Activated CD4-positive, alpha-beta T cell treated with anti-CD3 and anti-CD28 coated beads for 1 hour (primary cell): ENCODE measurements around the gene MYMK.

Experiments
- DNase-seq: peaks from one replicate; pipeline ENCODE4 v3.0.0-alpha.2; 2020

The MYMK gene

GRCh38 chr9:133557581-133557980 is 32.8 kb upstream of the MYMK start:
- no peak for DNase-seq

DNA sequence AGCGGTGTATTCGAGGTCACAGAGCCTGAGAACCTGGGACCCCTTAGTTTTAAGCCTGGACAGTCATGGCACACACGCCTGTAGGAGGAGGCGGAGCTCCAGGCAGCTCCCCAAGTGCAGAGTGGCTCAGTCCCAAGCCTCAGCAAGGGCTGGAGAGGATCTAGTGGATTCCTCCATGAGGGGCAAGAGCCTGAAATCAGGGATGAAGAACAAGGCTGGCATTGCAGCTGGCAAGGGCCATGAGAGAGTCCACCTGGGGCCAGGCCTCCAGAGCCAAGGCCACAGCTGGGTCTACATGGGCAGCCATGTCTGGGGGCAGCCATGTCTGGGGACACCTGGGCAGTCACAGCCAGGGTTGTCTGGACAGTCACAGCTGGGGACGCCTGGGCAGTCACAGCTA is 31.6 kb upstream of the MYMK start:
- no peak for DNase-seq

GRCh38 chr9:133554729-133555128 is 30.0 kb upstream of the MYMK start:
- no peak for DNase-seq

- no peak for DNase-seq
Measured at GRCh38 chr9:133553973-133554713, 29.4 kb upstream of the MYMK start.

DNA sequence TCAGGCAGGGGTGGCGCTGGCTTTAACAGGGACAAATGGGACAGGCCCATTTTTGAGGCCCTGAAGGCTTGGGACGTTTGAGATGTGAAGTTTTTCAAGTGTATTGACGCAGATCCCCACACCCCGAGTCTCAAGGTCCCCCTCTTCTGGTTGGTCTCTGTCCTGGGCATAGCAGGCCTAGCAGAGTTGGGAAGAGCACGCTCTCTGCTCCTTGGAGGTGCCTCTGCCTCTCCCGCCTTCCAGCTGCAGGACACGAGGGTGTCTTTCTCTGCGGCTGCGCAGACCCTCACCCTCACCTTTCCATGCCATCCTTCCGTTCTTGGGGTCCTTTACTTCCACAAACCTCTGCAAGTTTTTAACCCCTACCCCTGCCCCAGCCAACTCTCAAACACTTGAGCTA is 28.4 kb upstream of the MYMK start:
- no peak for DNase-seq

DNA sequence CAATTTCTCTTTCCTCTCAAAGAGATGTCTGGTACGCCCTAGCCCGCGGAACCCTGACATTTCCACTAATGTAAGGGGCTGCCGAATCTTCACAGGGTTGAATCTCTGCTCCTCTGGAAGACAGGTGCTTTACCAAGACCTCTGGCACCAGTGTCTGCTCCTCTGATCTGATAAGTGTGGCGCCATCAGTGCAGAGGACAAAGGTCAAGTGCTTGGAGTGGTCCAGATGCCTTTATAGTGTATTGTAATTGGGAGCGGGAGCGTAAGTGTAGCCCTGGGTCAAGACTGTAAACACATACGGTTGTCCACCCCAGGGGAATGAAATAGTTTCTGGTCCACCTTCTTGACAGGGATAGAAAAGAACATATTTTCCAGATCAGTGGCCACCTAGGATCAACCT is 27.5 kb upstream of the MYMK start:
- no peak for DNase-seq

GRCh38 chr9:133551446-133551845 is 26.7 kb upstream of the MYMK start:
- DNase-seq = no peak

DNA sequence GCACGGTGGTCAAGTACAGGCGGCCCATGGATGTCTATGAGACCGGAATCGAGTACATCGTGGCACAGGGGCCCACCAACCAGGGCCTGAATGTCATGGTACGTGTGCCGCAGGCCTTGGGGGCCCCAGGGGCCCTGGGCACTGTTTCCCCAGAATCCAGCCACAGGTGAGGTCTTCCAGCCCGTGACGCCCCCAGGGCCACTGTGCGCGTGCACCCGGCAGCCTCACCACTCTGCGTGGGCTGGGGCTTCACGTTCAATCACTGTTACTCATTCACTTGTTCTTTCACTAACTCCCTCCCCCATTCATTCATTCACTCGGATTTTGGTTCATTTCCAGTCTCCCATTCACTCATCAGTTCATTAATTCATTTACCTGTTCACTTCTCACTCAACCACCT is 22.4 kb upstream of the MYMK start:
- no peak for DNase-seq

- DNase-seq = no peak
Measured at GRCh38 chr9:133546287-133546680, 21.5 kb upstream of the MYMK start.

DNA sequence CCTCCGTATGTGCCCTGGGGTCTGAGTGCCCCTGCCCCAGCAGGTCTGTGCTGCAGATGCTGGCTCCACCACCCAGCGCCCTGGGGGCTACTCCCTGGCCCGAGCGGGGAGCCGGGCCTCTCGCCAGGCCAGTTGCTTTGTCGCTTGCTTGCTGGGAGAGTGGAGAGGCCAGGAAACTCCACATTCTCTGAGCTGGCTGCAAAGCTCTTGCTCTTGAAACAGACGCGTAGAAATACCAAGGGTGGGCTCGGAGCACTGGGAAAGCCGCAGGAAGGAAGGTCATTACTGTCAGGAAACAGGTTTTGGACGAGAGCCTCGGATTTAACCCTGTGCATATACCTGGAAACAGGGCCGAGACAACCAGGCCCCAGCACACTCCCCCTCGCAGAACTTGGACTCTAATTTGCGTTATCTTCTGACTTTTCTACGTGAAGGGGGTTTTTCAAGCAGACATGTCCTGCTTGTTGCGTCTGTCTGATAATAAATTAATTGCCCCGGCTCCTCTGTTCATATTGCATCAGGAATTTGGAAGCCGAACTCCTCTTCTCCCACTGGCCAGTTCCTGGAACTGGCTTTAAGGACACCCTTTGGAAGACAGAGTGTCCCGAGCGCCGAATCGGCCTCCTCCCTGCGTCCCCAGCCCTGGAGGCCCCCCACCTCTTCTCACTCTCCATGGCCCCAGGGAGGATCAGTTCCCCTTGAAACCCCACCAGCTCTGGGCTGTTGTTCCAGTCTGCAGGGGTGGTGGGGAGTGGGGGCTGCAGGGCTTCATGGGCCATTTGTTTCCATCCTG is 20.9 kb upstream of the MYMK start:
- no peak for DNase-seq

GRCh38 chr9:133543772-133544467 is 19.2 kb upstream of the MYMK start:
- DNase-seq = no peak

- DNase-seq = no peak
Measured at GRCh38 chr9:133542002-133542401, 17.2 kb upstream of the MYMK start.

- no peak for DNase-seq
Measured at GRCh38 chr9:133540698-133541025, 15.9 kb upstream of the MYMK start.

DNA sequence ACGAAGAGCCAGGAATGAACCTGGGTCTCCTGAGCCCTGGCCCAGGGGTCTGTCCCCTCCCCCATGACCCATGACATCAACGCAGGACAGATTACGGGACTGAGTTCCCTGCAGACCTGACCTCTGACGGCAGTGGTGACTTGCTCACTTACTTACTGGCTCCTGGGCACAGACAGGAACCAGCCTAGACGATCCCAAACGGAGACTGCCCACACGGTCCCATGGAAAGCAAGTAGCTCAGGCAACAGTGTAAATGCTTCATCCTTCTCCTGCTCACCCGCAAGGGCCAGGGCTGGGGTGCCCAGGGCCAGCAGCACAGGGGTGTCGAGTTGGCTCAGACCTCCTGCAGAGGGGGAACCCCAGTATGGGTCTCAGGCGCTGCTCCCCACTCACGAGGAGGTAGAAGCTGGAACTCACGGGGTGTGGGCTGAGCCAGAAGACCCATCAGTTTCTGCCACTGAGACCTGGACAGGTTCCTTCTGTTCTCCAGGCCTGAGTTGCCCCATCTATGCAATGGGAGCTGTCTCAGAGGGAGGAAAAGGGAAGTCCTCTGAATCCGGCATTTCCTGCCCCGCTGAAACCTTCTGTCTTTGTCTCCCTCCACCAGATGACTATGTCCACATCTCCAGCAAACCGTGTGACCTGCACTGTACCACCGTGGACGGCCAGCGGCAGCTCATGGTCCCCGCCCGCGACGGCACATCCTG is 15.4 kb upstream of the MYMK start:
- DNase-seq = no peak

DNA sequence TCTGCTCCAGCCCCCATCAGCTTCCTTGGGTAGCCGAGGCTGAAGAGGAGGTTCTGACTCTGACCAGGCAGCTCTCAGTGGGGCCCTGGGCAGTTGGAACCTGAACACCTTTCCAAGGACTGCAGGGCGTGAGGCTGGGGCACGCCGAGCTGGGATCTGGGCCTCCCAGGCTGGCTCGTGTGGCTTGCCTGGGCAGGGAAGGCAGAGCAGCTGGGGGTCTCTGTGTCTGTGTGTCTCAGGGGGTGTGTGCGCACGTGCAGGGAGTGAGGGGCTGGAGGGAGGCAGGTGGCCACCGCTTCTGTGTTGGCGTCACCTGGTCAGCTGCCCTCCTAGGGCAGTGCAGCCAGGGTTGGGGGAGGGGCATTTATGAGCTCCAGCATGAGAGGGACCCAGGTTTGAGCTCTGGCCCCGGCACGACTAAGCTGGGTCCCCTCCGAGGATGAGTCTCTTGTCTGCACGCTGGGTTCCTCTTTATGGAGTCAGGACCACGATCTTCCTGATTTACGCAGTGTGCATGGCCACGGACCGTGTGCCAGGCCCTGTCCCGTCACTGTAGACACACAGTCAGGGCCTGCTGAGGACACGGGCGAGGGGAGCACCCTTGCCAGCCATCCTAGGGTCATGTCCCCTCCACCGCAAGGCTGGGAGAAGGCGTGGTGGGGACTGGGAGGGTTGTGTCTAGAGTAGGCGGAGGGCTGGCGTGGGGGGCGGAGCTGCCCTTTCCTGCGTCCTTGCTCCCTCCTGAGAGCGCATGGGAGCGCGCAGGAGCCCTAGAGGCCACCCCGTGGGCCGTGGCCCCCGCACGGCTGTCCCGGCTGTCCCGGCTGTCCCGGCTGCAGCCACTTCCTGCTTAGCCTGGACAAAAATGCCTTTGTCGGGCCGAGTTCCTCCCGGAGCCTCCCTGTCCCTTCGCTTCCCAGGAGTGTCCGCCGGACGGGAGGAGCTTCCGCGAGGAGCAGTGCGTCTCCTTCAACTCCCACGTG is 14.4 kb upstream of the MYMK start:
- DNase-seq = no peak

GRCh38 chr9:133538176-133538575 is 13.4 kb upstream of the MYMK start:
- DNase-seq = no peak

- no peak for DNase-seq
Measured at GRCh38 chr9:133537257-133537656, 12.5 kb upstream of the MYMK start.

DNA sequence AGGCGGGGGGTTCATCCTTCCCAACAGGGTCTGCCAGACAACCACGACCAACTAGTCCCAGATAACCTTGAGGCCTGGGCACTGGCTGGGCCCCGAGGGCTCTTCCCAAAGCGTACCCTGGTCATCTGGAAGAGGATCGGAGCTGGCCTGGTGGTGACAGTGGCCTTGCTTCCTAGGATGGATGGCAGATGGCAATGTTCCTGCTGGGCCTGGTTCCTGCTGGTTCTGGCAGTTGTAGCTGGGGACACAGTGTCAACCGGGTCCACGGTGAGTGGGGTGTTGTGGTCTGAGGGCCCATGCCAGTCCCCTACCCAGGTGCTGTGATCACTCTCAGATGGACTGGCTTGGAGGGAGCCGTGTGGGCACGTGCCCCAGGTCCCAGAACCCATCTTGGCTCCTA is 11.8 kb upstream of the MYMK start:
- DNase-seq = no peak

DNA sequence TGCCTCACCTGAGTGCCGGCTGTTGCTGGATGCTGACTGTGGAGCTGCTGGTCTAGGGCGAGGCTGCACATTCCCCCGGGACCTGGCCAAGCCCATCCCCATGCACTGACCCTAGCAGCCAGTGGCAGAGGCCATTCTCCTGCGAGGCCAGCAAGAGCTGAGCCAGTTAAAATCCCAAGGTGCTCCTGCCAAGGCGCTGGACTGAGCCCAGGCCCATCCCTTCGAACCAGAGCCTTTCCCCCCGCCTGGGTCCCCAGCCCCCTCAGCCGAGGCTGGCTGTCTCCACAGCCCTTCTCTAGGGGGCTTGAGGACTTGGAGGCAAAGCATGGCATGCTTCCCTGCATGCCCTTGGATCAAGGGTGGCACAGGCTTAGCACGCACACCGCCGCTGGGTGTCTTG is 11.3 kb upstream of the MYMK start:
- no peak for DNase-seq

DNA sequence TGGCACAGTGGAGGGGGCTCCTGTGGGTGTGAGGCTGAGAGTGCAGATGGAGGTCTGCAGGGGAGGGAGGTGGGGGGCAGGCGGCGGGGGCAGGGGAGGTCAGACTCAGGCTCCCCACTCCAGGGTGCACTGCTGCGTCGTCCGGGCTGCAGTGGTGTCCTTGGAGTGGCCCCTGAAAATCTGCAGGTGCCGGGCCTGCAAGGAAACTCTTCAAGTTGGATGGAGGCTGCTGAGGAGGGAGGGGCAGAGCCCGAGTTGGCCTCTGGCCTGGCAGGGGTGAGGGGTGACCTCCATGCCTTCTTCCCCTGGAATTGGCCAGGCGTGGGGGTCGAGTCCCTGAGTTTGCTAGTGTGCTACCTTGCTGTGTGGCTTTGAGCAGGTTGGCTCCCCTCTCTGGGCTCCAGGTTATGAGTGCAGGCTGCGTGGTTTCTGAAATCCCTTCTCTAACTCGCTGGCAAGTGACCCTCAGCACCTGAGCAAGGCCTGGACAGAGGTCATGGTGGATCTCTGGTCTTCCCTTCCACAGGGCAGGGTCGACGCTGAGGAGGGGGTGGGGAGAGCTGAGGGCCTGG is 10.6 kb upstream of the MYMK start:
- no peak for DNase-seq

DNA sequence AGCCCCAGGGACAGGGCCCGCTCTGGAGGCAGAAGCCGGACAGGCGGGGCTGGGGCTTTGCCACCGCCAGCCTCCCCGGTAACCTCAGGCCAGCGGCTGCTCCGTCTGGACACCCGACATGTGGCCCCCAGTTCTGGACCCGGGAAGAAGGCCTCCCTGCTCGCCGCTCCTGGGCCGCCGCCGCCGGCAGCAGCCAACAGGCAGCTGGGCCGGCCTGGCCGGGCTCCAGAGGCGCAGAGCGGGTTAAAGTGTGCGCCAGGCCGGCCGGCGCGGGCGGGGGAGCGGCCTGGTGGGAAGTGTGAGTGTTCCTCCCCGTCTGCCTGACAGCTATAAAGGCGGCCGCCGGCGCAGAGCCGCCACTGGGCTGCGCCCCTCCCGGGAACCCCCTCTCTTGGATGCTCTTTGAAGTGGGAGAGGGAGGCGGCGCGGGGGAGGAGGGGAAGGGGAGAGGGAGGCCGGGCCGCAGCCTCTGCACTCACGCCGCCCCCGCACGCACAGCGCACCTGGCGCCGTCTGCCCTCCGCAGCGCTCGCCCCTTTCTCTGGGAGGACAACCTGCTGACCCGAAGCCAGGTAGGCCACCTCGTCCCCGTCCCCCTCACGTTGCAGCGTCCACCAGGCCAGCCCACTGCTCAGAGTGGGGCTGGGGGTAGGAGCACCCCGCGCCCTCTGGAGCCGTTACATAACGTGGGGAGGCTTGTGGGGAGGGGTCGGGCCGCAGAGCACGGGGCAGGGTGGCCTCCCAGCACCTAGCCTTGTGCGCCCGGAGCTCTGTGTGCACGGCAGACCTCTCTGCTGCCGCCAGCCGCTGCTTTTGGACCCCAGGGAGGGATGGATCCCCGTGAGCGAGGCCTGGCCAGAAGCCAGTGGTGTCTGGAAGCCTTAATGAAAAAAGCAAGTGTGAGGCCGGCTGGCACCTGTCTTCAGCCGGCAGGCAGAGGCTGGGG is 9.9 kb upstream of the MYMK start, which contains the start of gene ADAMTSL2:
ADAMTSL2 (plus strand) TSS at position 359 of the 946 bp plus-strand sequence. CDS start 2,009 bp downstream, outside the sequence.
- peak; percentile 57 for DNase-seq
